HUES6 (cell line): ENCODE data around the gene MFNG.

Source experiments
- H3K27ac ChIP-seq: 2 replicates; pipeline ENCODE4 v1.7.0; 2013; ENCODE audit warnings: low read depth, mild to moderate bottlenecking, low read length, inconsistent platforms
- H3K27me3 ChIP-seq: 2 replicates; pipeline ENCODE4 v1.6.1; 2013; ENCODE audit warnings: low read length; ENCODE audit not compliant: control insufficient read depth, insufficient read depth
- H3K36me3 ChIP-seq: 2 replicates; pipeline ENCODE4 v1.6.1; 2013; ENCODE audit warnings: low read length; ENCODE audit not compliant: control insufficient read depth, insufficient read depth
- H3K4me1 ChIP-seq: 2 replicates; pipeline ENCODE4 v1.6.1; 2013; ENCODE audit warnings: low read length; ENCODE audit not compliant: control insufficient read depth, insufficient read depth
- H3K4me3 ChIP-seq: 2 replicates; pipeline ENCODE4 v1.5.1; 2013; ENCODE audit warnings: low read depth, low read length
- H3K9ac ChIP-seq: one replicate; pipeline ENCODE4 v1.6.1; 2013; ENCODE audit warnings: mild to moderate bottlenecking, low read length
- H3K9me3 ChIP-seq: 2 replicates; pipeline ENCODE4 v1.6.1; 2013; ENCODE audit warnings: low read depth, low read length; ENCODE audit not compliant: control insufficient read depth, insufficient read depth

MFNG gene

GRCh38 chr22:37482244-37482643, 3.9 kb downstream of the MFNG start:
- peaks cover 18% of the 10 kb centered on the region for H3K4me1 ChIP-seq
- no peak overlapping the region for H3K27ac ChIP-seq
- no peak overlapping the region for H3K9ac ChIP-seq
- H3K27me3 ChIP-seq = peaks cover 6% of the 10 kb centered on the region; the same call in 1 of the 2 replicates
- no peaks in the 10 kb centered on the region for H3K36me3 ChIP-seq
- no peaks in the 10 kb centered on the region for H3K9me3 ChIP-seq
- H3K4me3 ChIP-seq = no peak overlapping the region

- peaks cover 10% of the 10 kb centered on the region for H3K4me1 ChIP-seq
- peaks cover 6% of the 10 kb centered on the region; the same call in 1 of the 2 replicates for H3K27me3 ChIP-seq
- H3K9ac ChIP-seq = no peak overlapping the region
- no peaks in the 10 kb centered on the region for H3K36me3 ChIP-seq
- no peaks in the 10 kb centered on the region for H3K9me3 ChIP-seq
- no peak overlapping the region for H3K4me3 ChIP-seq
- no peak overlapping the region for H3K27ac ChIP-seq
These were observed 4.8 kb downstream of the MFNG start for GRCh38 chr22:37481347-37481907.

GRCh38 chr22:37480387-37481346, 5.5 kb downstream of the MFNG start:
- no peaks in the 10 kb centered on the region for H3K9me3 ChIP-seq
- H3K4me3 ChIP-seq = no peak overlapping the region
- peaks cover 8% of the 10 kb centered on the region; the same call in 1 of the 2 replicates for H3K4me1 ChIP-seq
- no peak overlapping the region for H3K9ac ChIP-seq
- H3K27ac ChIP-seq = no peak overlapping the region
- H3K36me3 ChIP-seq = no peaks in the 10 kb centered on the region
- peaks cover 1% of the 10 kb centered on the region; the same call in 1 of the 2 replicates for H3K27me3 ChIP-seq

GRCh38 chr22:37479196-37479595, 7.0 kb downstream of the MFNG start:
- Histone ChIP-seq H3K36me3 (no peaks in the 10 kb centered on the region), H3K9ac (no peak overlapping the region), H3K27ac (no peak overlapping the region), H3K4me1 (peaks cover 2% of the 10 kb centered on the region; the same call in 1 of the 2 replicates), H3K9me3 (no peaks in the 10 kb centered on the region), H3K4me3 (no peak overlapping the region), H3K27me3 (no peaks in the 10 kb centered on the region)

GRCh38 chr22:37476389-37477329, 9.5 kb downstream of the MFNG start:
- H3K4me1 ChIP-seq = no peaks in the 10 kb centered on the region
- no peak overlapping the region for H3K27ac ChIP-seq
- no peaks in the 10 kb centered on the region for H3K36me3 ChIP-seq
- H3K9ac ChIP-seq = no peak overlapping the region
- H3K9me3 ChIP-seq = no peaks in the 10 kb centered on the region
- no peak overlapping the region for H3K4me3 ChIP-seq
- H3K27me3 ChIP-seq = no peaks in the 10 kb centered on the region

- H3K4me3 ChIP-seq = no peak overlapping the region
- H3K36me3 ChIP-seq = no peaks in the 10 kb centered on the region
- no peaks in the 10 kb centered on the region for H3K27me3 ChIP-seq
- H3K9ac ChIP-seq = no peak overlapping the region
- H3K4me1 ChIP-seq = no peaks in the 10 kb centered on the region
- H3K9me3 ChIP-seq = no peaks in the 10 kb centered on the region
- no peak overlapping the region for H3K27ac ChIP-seq
These were observed 11.6 kb downstream of the MFNG start for GRCh38 chr22:37474447-37475090.

- H3K4me1 ChIP-seq = no peaks in the 10 kb centered on the region
- H3K9ac ChIP-seq = no peak overlapping the region
- H3K4me3 ChIP-seq = no peak overlapping the region
- no peak overlapping the region for H3K27ac ChIP-seq
- H3K36me3 ChIP-seq = no peaks in the 10 kb centered on the region
- no peaks in the 10 kb centered on the region for H3K9me3 ChIP-seq
- no peaks in the 10 kb centered on the region for H3K27me3 ChIP-seq
These were observed 12.7 kb downstream of the MFNG start for GRCh38 chr22:37473437-37473946.

- no peaks in the 10 kb centered on the region for H3K9me3 ChIP-seq
- H3K9ac ChIP-seq = no peak overlapping the region
- no peaks in the 10 kb centered on the region for H3K36me3 ChIP-seq
- no peak overlapping the region for H3K4me3 ChIP-seq
- H3K4me1 ChIP-seq = no peaks in the 10 kb centered on the region
- no peak overlapping the region for H3K27ac ChIP-seq
- H3K27me3 ChIP-seq = no peaks in the 10 kb centered on the region
These were observed 13.7 kb downstream of the MFNG start for GRCh38 chr22:37472418-37473006.

GRCh38 chr22:37471727-37472417, 14.3 kb downstream of the MFNG start:
- Histone ChIP-seq H3K9me3 (no peaks in the 10 kb centered on the region), H3K9ac (no peak overlapping the region), H3K27ac (no peak overlapping the region), H3K36me3 (no peaks in the 10 kb centered on the region), H3K4me3 (no peak overlapping the region), H3K27me3 (no peaks in the 10 kb centered on the region), H3K4me1 (no peaks in the 10 kb centered on the region)
